GM12878 (cell line): ENCODE measurements around the gene FEM1B. TPM values are rescaled to one million over a fixed set of nuclear protein-coding genes. Genes with fewer than 3 reads are reported as not detected.

Source experiments
- E2F8 ChIP-seq: fragments of 450-650 bp; IDR thresholded peaks from 2 replicates; pipeline ENCODE4 v1.6.1; 2018; ENCODE audit warnings: mild to moderate bottlenecking, low read depth, moderate library complexity; ENCODE audit not compliant: partially characterized antibody
- EED ChIP-seq: sonication (generic); IDR thresholded peaks from 2 replicates; pipeline ENCODE4 v1.6.1; 2016; ENCODE audit warnings: antibody characterized with exemption, low read depth
- IRF5 ChIP-seq: fragments of 450-650 bp; IDR thresholded peaks from 2 replicates; pipeline ENCODE4 v1.6.1; 2017; ENCODE audit warnings: borderline replicate concordance
- MEF2A ChIP-seq: IDR thresholded peaks from 2 replicates; pipeline ENCODE4 v1.6.1; 2011; ENCODE audit warnings: low read depth, mild to moderate bottlenecking, low read length, moderate library complexity; ENCODE audit not compliant: insufficient read depth
- NFIC ChIP-seq: IDR thresholded peaks from 2 replicates; pipeline ENCODE4 v1.6.1; 2012; ENCODE audit warnings: low read depth, mild to moderate bottlenecking, inconsistent platforms, low read length, moderate library complexity
- PRDM15 ChIP-seq: fragments of 450-650 bp; formaldehyde crosslinking; IDR thresholded peaks from 2 replicates; pipeline ENCODE4 v1.4.0; 2020; ENCODE audit warnings: mild to moderate bottlenecking, moderate library complexity
- SIX5 ChIP-seq: IDR thresholded peaks from 2 replicates; pipeline ENCODE4 v1.6.1; 2011; ENCODE audit warnings: mild to moderate bottlenecking, low read depth, low read length, moderate library complexity; ENCODE audit not compliant: severe bottlenecking
- SP1 ChIP-seq: IDR thresholded peaks from one replicate; pipeline ENCODE4 v1.6.1; 2011; ENCODE audit warnings: low read depth, low read length
- STAT1 ChIP-seq: fragments of 450-650 bp; conservative IDR thresholded peaks from 2 replicates; pipeline ENCODE4 v1.6.1; 2014; ENCODE audit warnings: antibody characterized with exemption, mild to moderate bottlenecking
- WRNIP1 ChIP-seq: IDR thresholded peaks from 2 replicates; pipeline ENCODE4 v1.6.1; 2011; ENCODE audit warnings: low read depth, low read length, improper control_type of control experiment, borderline replicate concordance
- ZBTB11 ChIP-seq: fragments of 450-650 bp; formaldehyde crosslinking; IDR thresholded peaks from 2 replicates; pipeline ENCODE4 v1.5.0; 2022; ENCODE audit warnings: mild to moderate bottlenecking, missing genetic modification characterization
- ZNF687 ChIP-seq: fragments of 450-650 bp; IDR thresholded peaks from 2 replicates; pipeline ENCODE4 v1.6.1; 2017; ENCODE audit warnings: mild to moderate bottlenecking, moderate library complexity
- polyA plus RNA-seq, 11 experiments: library from polyadenylated mRNA; depleted of rRNA in 4 of 11; unstranded in 6 of 11; stranded (reverse) in 5 of 11; fragments of >200 nt; fragmentation: Nextera tagmentation in 4 of 11; fragmentation: Illumina TruSeq in 1 of 11; extraction: Ambion mirVana in 4 of 11; extraction: Trizol in 1 of 11; gene quantifications; 1 replicate in 1 of 11; 2 replicates in 10 of 11; pipeline versions ENCODE4 v1.2.1 to v1.2.3, GENCODE V29; 2011 to 2016; ENCODE audit warnings: inconsistent platforms in 2 of 11, missing spikeins in 2 of 11, low read depth in 1 of 11
- total RNA-seq, 4 experiments: library from RNA; depleted of rRNA in 3 of 4; stranded (reverse); fragments of >200 nt in 3 of 4; fragmentation: Illumina TruSeq in 1 of 4; extraction: Trizol in 1 of 4; gene quantifications; 2 replicates each; pipeline versions ENCODE4 v1.2.1 to v1.2.3, GENCODE V29; 2013 to 2021

FEM1B gene
- total and polyA plus RNA-seq, 10 of the 15 experiments (the other 5 are each of a cell fraction or from before 2014, with no cell fraction given), result 5.5 to 61.1 (median 18.2) TPM

GRCh38 chr15:68285259-68285980, 7.9 kb downstream of the FEM1B start (continued):
- TF ChIP-seq ZBTB11 (CRISPR knock-in tag) (no peak), SP1 (no peak), WRNIP1 (no peak), E2F8 (no peak), EED (no peak), SIX5 (no peak), STAT1 (no peak), ZNF687 (no peak), NFIC (no peak), MEF2A (no peak), PRDM15 (CRISPR knock-in tag) (no peak), IRF5 (no peak)
- TF ChIP-seq, all 136 proteins: peak for 0
